Measurements from ENCODE around the gene TMEM222. TPM values are rescaled to one million over a fixed set of nuclear protein-coding genes. Genes with fewer than 3 reads are reported as not detected.
"Not testable (repeated sequence)": the region's sequence is repeated elsewhere in the genome, so short reads cannot be mapped to it uniquely, and the experiment has no call there.

The TMEM222 gene
- total RNA-seq, 2 experiments from 2014 or later = 21.8 to 22.5 TPM

DNA sequence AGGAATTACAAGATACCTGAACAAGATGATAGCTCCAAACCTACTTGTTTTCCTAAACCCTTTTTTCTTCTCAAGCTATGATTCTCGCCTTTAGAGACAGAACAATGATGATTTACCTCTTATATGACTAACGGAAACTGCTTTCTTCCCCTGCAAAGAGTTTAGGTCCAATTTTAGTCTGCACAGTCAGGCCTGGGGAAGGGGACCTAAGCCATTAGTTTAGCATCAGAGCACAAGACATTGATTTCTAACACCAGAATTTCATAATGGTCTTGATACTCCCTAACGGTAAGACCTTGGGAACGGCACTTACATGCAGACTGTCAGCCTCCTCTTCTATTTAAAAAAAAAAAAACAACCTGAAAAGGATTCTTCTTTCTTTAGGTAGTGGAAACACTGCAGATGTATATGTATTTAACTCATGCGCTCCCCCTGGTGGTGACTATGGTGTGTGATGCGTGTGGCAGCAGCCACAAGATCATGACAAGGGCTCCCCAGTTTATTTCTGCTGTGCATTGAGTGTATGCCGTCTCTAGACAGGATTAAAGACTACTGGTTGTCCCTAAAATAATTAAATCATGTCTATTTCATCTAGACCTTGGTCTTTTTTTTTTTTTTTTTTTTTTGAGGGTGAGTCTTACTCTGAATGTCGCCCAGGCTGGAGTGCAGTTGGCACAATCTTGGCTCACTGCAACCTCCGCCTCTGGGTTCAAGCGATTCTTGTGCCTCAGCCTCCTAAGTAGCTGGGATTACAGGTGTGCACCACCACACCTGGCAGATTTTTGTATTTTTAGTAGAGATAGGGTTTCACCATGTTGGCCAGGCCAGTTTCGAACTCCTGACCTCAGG lies 37.3 kb upstream of the TMEM222 start:
- POLR2A ChIA-PET = interaction anchor here (0.6 to 1.1 kb wide), 2 partner anchors 11 to 182 kb away, joined by 3 to 4 read pairs; no protein-coding TSS in a partner anchor
- Histone ChIP-seq H3K9me3 (ENCODE audit: control insufficient read depth in 1 of 2, insufficient read depth in 1 of 2, low read length in 2 of 2) (no peaks in the 10 kb centered on the region), H3K4me3 (ENCODE audit: low read length) (no peak overlapping the region), H3K36me3 (ENCODE audit: insufficient read depth, low read length) (peaks cover 23% of the 10 kb centered on the region), H3K4me1 (ENCODE audit: insufficient read depth, low read length) (no peaks in the 10 kb centered on the region), H3K27ac (ENCODE audit: low read depth in 1 of 2, low read length in 2 of 2) (no peak overlapping the region), H3K27me3 (ENCODE audit: control insufficient read depth in 1 of 2, insufficient read depth in 2 of 2, low read length in 2 of 2) (no peaks in the 10 kb centered on the region)
- Mint-ChIP-seq H3K27me3 (no peaks in the 10 kb centered on the region), H3K4me3 (no peak overlapping the region), H3K27ac (peak overlapping the region; percentile 42), H3K36me3 (ENCODE audit: low read depth) (peaks cover 43% of the 10 kb centered on the region), H3K9me3 (no peaks in the 10 kb centered on the region), H3K4me1 (ENCODE audit: low read depth) (peaks cover 13% of the 10 kb centered on the region)
- TF ChIP-seq CTCF (IDR thresholded peaks at IDR 0.05) = peak; percentile 84
- peak; percentile 74 to 95 (median 88) for DNase-seq
- intact Hi-C loops (cut with DNase I, micrococcal nuclease) = loop anchor here (1.0 to 2.0 kb wide), 4 partner anchors 86 to 240 kb away; no protein-coding TSS in a partner anchor
- peak; percentile 98 for ATAC-seq (ENCODE audit: poor library complexity)
- CTCF ChIA-PET = interaction anchor here (0.8 to 3.9 kb wide), 6 partner anchors 12 to 240 kb away, joined by 3 to 24 read pairs (median 4); no protein-coding TSS in a partner anchor

GRCh38 chr1:27285274-27285660 lies 36.7 kb upstream of the TMEM222 start:
- no peak for DNase-seq
- no peak for ATAC-seq (ENCODE audit: poor library complexity)
- ChIA-PET POLR2A (no interaction called here), CTCF (interaction anchor here (0.6 to 3.9 kb wide), 4 partner anchors 16 to 241 kb away, joined by 3 to 24 read pairs (median 3); no protein-coding TSS in a partner anchor)
- Mint-ChIP-seq H3K4me1 (ENCODE audit: low read depth) (peaks cover 9% of the 10 kb centered on the region), H3K27ac (no peak overlapping the region), H3K4me3 (no peak overlapping the region), H3K27me3 (no peaks in the 10 kb centered on the region), H3K36me3 (ENCODE audit: low read depth) (peaks cover 45% of the 10 kb centered on the region), H3K9me3 (no peaks in the 10 kb centered on the region)
- Histone ChIP-seq H3K27ac (ENCODE audit: low read depth in 1 of 2, low read length in 2 of 2) (no peak overlapping the region), H3K4me1 (ENCODE audit: insufficient read depth, low read length) (no peaks in the 10 kb centered on the region), H3K9me3 (ENCODE audit: control insufficient read depth in 1 of 2, insufficient read depth in 1 of 2, low read length in 2 of 2) (no peaks in the 10 kb centered on the region), H3K36me3 (ENCODE audit: insufficient read depth, low read length) (peaks cover 26% of the 10 kb centered on the region), H3K27me3 (ENCODE audit: control insufficient read depth in 1 of 2, insufficient read depth in 2 of 2, low read length in 2 of 2) (no peaks in the 10 kb centered on the region), H3K4me3 (ENCODE audit: low read length) (no peak overlapping the region)
- intact Hi-C loops (cut with DNase I, micrococcal nuclease) = loop anchor here in 1 of 2 experiments (2.0 kb wide), 1 partner anchor 240 kb away; no protein-coding TSS in a partner anchor
- TF ChIP-seq CTCF (IDR thresholded peaks at IDR 0.05) = no peak

- H3K4me3 Mint-ChIP-seq; H3K27me3 ChIP-seq (ENCODE audit: control insufficient read depth in 1 of 2, insufficient read depth in 2 of 2, low read length in 2 of 2); POLR2A ChIA-PET; H3K27ac ChIP-seq (ENCODE audit: low read depth in 1 of 2, low read length in 2 of 2); DNase-seq; H3K4me1 ChIP-seq (ENCODE audit: insufficient read depth, low read length); ATAC-seq (ENCODE audit: poor library complexity); H3K9me3 ChIP-seq (ENCODE audit: control insufficient read depth in 1 of 2, insufficient read depth in 1 of 2, low read length in 2 of 2); H3K9me3 Mint-ChIP-seq; H3K4me1 Mint-ChIP-seq (ENCODE audit: low read depth); H3K4me3 ChIP-seq (ENCODE audit: low read length); H3K27me3 Mint-ChIP-seq; H3K27ac Mint-ChIP-seq: not testable (repeated sequence)
- CTCF ChIA-PET = interaction anchor here (0.6 to 3.9 kb wide), 4 partner anchors 15 to 241 kb away, joined by 3 to 24 read pairs (median 3); no protein-coding TSS in a partner anchor
- intact Hi-C loops (cut with DNase I, micrococcal nuclease) = loop anchor here in 1 of 2 experiments (2.0 kb wide), 1 partner anchor 241 kb away; no protein-coding TSS in a partner anchor
- peaks cover 47% of the 10 kb centered on the region for H3K36me3 Mint-ChIP-seq (ENCODE audit: low read depth)
- H3K36me3 ChIP-seq (ENCODE audit: insufficient read depth, low read length) = peaks cover 32% of the 10 kb centered on the region
These were observed 36.1 kb upstream of the TMEM222 start for GRCh38 chr1:27285821-27286220.

DNA sequence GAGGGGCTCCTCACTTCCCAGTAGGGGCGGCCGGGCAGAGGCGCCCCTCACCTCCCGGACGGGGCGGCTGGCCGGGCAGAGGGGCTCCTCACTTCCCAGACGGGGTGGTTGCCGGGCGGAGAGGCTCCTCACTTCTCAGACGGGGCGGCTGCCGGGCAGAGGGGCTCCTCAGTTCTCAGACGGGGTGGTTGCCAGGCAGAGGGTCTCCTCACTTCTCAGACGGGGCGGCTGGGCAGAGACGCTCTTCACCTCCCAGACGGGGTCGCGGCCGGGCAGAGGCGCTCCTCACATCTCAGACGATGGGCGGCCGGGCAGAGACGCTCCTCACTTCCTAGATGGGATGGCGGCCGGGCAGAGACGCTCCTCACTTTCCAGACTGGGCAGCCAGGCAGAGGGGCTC lies 32.8 kb upstream of the TMEM222 start:
- POLR2A ChIA-PET; H3K4me3 Mint-ChIP-seq; DNase-seq; H3K4me3 ChIP-seq (ENCODE audit: low read length); H3K27me3 ChIP-seq (ENCODE audit: control insufficient read depth in 1 of 2, insufficient read depth in 2 of 2, low read length in 2 of 2); H3K9me3 Mint-ChIP-seq; H3K27ac ChIP-seq (ENCODE audit: low read depth in 1 of 2, low read length in 2 of 2); CTCF ChIA-PET; ATAC-seq (ENCODE audit: poor library complexity); H3K27me3 Mint-ChIP-seq; H3K9me3 ChIP-seq (ENCODE audit: control insufficient read depth in 1 of 2, insufficient read depth in 1 of 2, low read length in 2 of 2); H3K4me1 Mint-ChIP-seq (ENCODE audit: low read depth); H3K27ac Mint-ChIP-seq; H3K4me1 ChIP-seq (ENCODE audit: insufficient read depth, low read length); intact Hi-C loops (cut with DNase I, micrococcal nuclease): not testable (repeated sequence)
- H3K36me3 Mint-ChIP-seq (ENCODE audit: low read depth) = peaks cover 53% of the 10 kb centered on the region
- H3K36me3 ChIP-seq (ENCODE audit: insufficient read depth, low read length) = peaks cover 46% of the 10 kb centered on the region
